Measurements from ENCODE around the gene PRR33.

Gene PRR33

GRCh38 chr11:1916132-1916985, 24.7 kb upstream of the PRR33 start:
- no peak for DNase-seq

DNA sequence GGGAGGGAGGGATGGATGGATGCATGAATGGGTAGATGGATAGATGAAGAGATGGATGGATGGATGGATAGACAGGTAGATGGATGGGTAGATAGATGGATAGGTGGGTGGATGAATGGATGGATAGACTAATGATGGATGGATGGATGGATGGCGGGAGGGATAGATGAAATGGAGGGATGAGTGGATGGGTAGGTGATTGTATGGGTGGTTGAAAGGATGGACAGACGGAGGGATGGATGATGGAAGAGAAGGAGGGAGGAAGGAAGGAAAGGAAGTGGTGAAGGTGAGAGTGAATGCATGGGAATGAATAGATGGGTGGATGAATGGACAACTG, 24.1 kb upstream of the PRR33 start:
- DNase-seq: no peak

DNA sequence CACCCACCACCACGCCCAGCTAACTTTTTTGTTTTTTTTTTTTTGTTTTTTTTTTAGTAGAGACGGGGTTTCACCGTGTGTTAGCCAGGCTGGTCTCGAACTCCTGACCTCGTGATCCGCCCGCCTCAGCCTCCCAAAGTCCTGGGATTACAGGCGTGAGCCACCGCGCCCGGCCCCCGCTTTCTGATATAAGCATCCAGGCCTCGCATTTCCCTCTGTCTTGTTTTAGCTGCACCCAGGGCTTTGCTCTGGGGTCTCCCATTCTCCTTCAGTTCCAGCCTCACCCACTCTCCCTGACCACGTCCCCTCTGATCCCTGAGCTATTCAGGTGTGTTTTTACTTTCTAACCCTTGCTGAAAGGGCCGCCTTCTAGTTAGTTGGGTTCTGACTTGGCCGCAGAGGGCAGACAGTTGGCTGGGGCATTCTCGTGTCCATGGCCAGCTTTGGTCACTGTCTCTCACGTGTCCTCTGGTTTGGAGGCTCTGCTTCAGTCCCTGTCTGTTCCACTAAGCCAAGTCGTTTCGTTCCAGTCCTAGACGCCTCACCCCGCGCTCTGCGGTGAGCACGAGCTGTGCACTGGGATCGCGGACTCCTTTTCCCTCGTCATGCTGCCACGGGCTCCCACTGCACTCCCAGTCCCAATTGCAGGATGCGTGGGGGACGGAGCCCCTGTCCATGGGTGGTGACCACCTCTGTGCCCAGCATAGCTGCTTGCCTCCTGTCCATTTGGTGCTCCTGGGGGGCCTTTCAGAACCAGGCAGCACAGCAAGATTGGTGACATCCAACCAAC, 21.8 kb upstream of the PRR33 start:
- DNase-seq: no peak

- no peak for DNase-seq
Measured at GRCh38 chr11:1912289-1912878, 20.7 kb upstream of the PRR33 start.

- DNase-seq: no peak
Measured at GRCh38 chr11:1909524-1909923, 17.8 kb upstream of the PRR33 start.

DNA sequence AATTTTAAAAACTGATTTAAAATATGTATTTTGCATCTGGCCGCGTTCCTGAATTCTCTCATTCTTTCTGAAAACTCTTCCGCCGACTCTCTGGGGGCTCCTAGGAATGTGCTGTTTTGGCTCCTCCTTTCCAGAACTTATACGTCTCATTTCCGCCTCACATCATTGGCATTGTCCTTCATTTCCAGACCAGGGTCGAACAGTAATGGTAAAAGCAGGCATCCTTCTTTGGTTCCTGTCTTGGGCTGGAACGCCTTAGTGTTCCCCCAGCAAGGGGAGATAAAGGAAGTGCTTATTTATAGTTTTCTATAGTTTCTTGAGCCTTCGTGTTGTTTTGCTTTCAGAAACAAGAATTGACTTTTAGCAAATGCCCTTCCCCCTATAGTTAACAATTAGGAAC, 16.9 kb upstream of the PRR33 start:
- no peak for DNase-seq

- no peak for DNase-seq
Measured at GRCh38 chr11:1906611-1907423, 15.1 kb upstream of the PRR33 start.

- no peak for DNase-seq
Measured at GRCh38 chr11:1906181-1906580, 14.5 kb upstream of the PRR33 start.

GRCh38 chr11:1899686-1900085, 8.0 kb upstream of the PRR33 start:
- DNase-seq: no peak

DNA sequence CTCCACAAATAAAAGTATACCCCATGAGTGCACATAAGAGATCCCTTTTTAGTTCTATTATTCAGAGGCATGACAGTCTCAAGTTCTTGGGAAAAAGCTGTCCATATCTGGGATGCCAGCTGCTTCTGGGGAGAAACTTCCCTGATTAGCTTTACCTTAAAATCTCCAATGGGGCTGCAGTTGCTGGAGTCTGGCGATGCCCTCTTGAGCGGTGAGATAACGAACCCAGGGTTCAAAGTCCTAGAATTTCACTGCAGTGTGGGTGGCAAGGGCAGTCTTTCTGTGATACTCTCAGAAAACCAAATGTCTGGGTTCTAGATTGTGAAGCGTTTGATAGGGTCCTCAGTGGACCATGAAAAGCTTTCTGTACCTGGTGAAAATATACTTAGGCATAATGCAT, 7.4 kb upstream of the PRR33 start:
- DNase-seq: no peak

- no peak for DNase-seq
Measured at GRCh38 chr11:1896923-1897322, 5.2 kb upstream of the PRR33 start.

DNA sequence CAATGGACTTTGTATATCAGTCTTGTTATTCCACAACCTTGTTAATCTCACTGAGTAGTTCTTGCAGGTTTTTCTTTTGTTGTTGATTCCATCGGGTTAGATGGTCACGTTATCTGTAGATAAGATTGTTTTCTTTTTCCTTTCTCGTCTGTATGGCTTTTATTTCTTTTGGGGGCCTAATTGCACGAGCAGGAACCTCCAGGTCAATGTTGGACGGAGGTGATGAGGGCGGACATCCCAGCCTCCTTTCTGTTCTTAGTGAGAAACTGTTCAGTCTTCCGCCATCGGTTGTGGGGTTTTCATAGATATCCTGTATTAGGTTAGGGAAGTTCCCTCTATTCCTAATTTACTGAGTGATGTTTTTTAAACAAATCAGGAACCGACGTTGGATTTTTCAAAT, 4.8 kb upstream of the PRR33 start:
- DNase-seq: no peak

DNA sequence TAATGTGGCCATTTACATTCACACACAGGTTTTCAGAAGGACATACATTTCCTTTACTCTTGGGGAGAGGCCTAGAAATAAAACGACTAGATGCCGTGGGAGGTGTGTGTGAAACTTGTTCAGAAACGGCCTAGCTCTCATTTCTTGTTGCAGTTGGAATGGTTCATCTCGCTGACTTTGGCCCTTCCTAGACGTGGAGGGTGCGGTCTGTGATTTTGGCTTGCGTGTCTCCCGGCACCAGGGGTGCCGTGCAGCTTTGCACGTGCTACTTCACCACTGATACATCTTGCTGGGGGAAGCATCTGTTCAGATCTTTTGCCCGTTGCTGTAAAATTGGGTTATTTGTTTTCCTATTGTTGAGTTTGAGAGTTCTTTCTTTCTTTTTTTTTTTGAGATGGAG, 3.1 kb upstream of the PRR33 start:
- no peak for DNase-seq

- DNase-seq: no peak
Measured at GRCh38 chr11:1893581-1894359, 2.1 kb upstream of the PRR33 start.

DNA sequence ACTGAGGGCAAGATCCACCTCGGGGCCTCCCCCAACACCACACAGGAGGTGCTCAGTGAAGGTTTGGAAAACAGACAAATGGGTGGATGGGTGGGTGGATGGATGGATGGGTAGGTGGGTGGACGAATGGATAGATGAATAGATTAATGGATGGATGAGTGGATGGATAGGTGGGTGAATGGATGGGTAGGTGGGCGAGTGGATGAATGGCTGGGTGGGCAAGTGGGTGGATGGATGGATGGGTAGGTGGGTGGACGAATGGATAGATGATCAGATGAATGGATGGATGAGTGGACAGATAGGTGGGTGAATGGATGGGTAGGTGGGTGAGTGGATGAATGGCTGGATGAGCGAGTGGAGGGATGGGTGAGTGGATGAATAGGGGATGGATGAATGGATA, 863 bp upstream of the PRR33 start:
- no peak for DNase-seq

DNA sequence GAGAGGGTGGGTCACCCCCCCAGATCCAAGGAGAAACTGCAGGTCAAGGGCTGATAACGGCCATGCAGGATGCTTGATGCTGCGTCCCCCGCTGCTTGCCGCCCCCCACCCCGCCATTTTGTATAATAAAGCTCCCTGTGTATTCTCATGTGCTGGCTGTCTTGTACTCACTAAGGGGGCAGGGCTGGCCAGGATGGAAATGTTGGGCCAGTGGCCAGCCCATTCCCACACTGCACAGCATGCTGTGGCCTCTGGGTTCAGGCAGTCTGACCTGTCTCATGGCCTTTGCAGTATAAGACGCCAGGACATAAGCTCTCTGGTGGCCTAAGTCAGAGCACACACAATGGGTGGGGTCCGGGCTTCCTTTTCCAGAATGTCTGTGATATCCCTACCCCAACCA, 421 bp upstream of the PRR33 start:
- DNase-seq: no peak

- no peak for DNase-seq
Measured at GRCh38 chr11:1890856-1891830, 552 bp downstream of the PRR33 start.

GRCh38 chr11:1889941-1890855, 1.5 kb downstream of the PRR33 start:
- no peak for DNase-seq

- peak; percentile 53 for DNase-seq
Measured at GRCh38 chr11:1889224-1889930, 2.3 kb downstream of the PRR33 start.

Data from stimulated activated CD4-positive, alpha-beta T cell treated with anti-CD3 and anti-CD28 coated beads, Interleukin-12 subunit alpha, Interleukin-12 subunit beta, amount 100 ng/mL, for 4 hours (primary cell).